ENCODE data around the gene SP2.

The SP2 gene

DNA sequence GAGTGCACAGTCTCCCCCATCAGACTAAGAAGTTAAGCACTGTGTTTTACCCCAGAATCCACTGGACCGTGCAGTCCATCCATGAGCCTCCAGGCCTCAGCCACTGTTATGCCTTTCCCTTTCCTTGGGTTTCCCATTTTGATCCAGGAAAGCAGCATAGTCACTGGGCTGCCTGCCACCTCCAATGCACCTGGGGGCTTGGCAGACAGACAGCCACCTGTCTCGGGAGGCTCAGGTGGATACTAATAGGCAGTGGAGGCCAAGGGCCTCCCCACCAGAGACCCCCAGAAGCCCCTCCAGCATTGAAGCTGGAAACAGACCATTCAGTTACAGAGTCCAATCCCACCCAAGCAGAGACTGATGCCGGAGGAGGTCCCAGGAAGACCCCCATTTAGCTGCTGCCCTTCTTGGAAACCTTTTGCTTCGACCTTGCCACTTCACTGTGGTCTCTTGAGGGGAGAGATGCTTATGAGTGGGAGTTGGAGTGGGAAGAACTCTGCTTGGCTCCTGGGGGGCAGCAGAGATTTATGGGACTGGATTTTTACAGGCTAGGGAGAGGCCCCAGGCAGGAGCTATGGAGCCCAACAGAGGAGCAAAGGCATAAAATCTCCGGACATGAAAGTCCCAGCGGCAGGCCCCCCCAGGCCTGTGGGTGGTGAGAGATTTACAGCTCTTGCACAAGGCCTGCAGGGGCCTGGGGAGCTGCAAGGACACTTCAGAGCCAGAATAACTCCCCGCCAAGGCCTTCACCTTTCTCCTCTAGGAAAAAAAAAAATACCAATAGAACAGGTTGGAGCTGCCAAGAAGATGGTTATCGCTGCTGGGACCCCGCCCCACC is 12.2 kb upstream of the SP2 start:
- Histone ChIP-seq H4K8ac (ENCODE audit: low read depth, low read length) (no peak overlapping the region), H3K36me3 (replicated peaks in 1 of 2; ENCODE audit: control insufficient read depth in 2 of 2, insufficient read depth in 2 of 2, low read length in 2 of 2) (no peaks in the 10 kb centered on the region), H3K4me2 (ENCODE audit: insufficient read depth, low read length, poor library complexity, severe bottlenecking) (no peak overlapping the region), H3K9ac (ENCODE audit: low read depth, low read length, poor library complexity) (no peak overlapping the region), H4K91ac (ENCODE audit: low read depth, low read length, poor library complexity) (no peak overlapping the region), H3K18ac (ENCODE audit: low read length) (no peak overlapping the region), H3K79me1 (ENCODE audit: low read depth, low read length) (no peaks in the 10 kb centered on the region), H3K23ac (ENCODE audit: low read depth, low read length, poor library complexity) (peak overlapping the region; percentile 71), H2BK120ac (ENCODE audit: low read depth, low read length) (no peak overlapping the region), H3K4ac (ENCODE audit: low read length) (no peak overlapping the region), H3K4me3 (ENCODE audit: low read length in 2 of 2) (no peak overlapping the region), H2AK5ac (ENCODE audit: low read depth, low read length) (peak overlapping the region; percentile 87), H2AFZ (ENCODE audit: low read length) (no peak overlapping the region), H2BK5ac (ENCODE audit: low read length) (no peak overlapping the region), H3K14ac (ENCODE audit: low read length) (no peak overlapping the region), H2BK12ac (ENCODE audit: low read length) (no peak overlapping the region), H3K27ac (replicated peaks; ENCODE audit: low read length) (no peak overlapping the region), H3K4me1 (ENCODE audit: control insufficient read depth in 2 of 2, insufficient read depth in 1 of 2, low read depth in 1 of 2, low read length in 2 of 2) (peaks cover 0 to 8% of the 10 kb centered on the region in 2 donors), H3K9me3 (replicated peaks in 1 of 2; ENCODE audit: control insufficient read depth in 2 of 2, insufficient read depth in 1 of 2, low read depth in 1 of 2, low read length in 2 of 2) (no peaks in the 10 kb centered on the region), H2BK15ac (ENCODE audit: low read length) (no peak overlapping the region), H3K27me3 (ENCODE audit: control insufficient read depth in 3 of 3, insufficient read depth in 3 of 3, low read depth in 1 of 3, low read length in 3 of 3) (peaks cover 0 to 62% (median 0%) of the 10 kb centered on the region in 3 experiments)
- WGBS, 2 donors (ENCODE audit: extremely low coverage in 2 of 2, insufficient read length in 2 of 2, insufficient replicate concordance in 1 of 2) = no CpG with 5 or more reads among the region's 9 CpGs
- no peak for DNase-seq (ENCODE audit: low spot score)

DNA sequence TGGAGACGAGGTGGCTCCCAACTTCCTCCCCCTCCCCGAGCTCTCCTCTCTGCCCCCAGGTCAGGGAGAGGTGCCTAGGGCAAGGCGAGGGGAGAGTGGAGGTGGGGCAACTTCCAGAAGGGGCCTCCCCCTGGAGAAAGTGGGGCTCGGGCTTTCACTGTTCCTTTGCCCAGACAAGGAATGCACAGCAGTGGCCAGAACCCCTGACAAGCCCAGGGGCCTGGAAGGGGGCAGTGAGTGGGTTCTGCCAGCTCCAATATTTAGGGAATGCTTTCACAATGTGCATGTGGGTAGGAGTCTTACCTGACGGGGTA is 11.7 kb upstream of the SP2 start:
- WGBS, 2 donors (ENCODE audit: extremely low coverage in 2 of 2, insufficient read length in 2 of 2, insufficient replicate concordance in 1 of 2) = no CpG with 5 or more reads among the region's 5 CpGs
- Histone ChIP-seq H3K18ac (ENCODE audit: low read length) (no peak overlapping the region), H3K79me1 (ENCODE audit: low read depth, low read length) (no peaks in the 10 kb centered on the region), H3K4me3 (ENCODE audit: low read length in 2 of 2) (no peak overlapping the region), H2AFZ (ENCODE audit: low read length) (no peak overlapping the region), H2BK12ac (ENCODE audit: low read length) (no peak overlapping the region), H3K9me3 (replicated peaks in 1 of 2; ENCODE audit: control insufficient read depth in 2 of 2, insufficient read depth in 1 of 2, low read depth in 1 of 2, low read length in 2 of 2) (no peaks in the 10 kb centered on the region), H3K27ac (replicated peaks; ENCODE audit: low read length) (no peak overlapping the region), H2AK5ac (ENCODE audit: low read depth, low read length) (peak overlapping the region; percentile 87), H2BK15ac (ENCODE audit: low read length) (no peak overlapping the region), H3K4me2 (ENCODE audit: insufficient read depth, low read length, poor library complexity, severe bottlenecking) (no peak overlapping the region), H3K36me3 (replicated peaks in 1 of 2; ENCODE audit: control insufficient read depth in 2 of 2, insufficient read depth in 2 of 2, low read length in 2 of 2) (no peaks in the 10 kb centered on the region), H3K4ac (ENCODE audit: low read length) (no peak overlapping the region), H2BK5ac (ENCODE audit: low read length) (no peak overlapping the region), H3K9ac (ENCODE audit: low read depth, low read length, poor library complexity) (no peak overlapping the region), H3K14ac (ENCODE audit: low read length) (no peak overlapping the region), H4K8ac (ENCODE audit: low read depth, low read length) (no peak overlapping the region), H3K4me1 (ENCODE audit: control insufficient read depth in 2 of 2, insufficient read depth in 1 of 2, low read depth in 1 of 2, low read length in 2 of 2) (peaks cover 0 to 8% of the 10 kb centered on the region in 2 donors), H3K23ac (ENCODE audit: low read depth, low read length, poor library complexity) (no peak overlapping the region), H2BK120ac (ENCODE audit: low read depth, low read length) (no peak overlapping the region), H4K91ac (ENCODE audit: low read depth, low read length, poor library complexity) (no peak overlapping the region), H3K27me3 (ENCODE audit: control insufficient read depth in 3 of 3, insufficient read depth in 3 of 3, low read depth in 1 of 3, low read length in 3 of 3) (peaks cover 0 to 57% (median 0%) of the 10 kb centered on the region in 3 experiments)
- DNase-seq (ENCODE audit: low spot score) = no peak

GRCh38 chr17:47884905-47885730 is 10.9 kb upstream of the SP2 start:
- H3K9ac ChIP-seq (ENCODE audit: low read depth, low read length, poor library complexity) = no peak overlapping the region
- H3K9me3 ChIP-seq (replicated peaks in 1 of 2; ENCODE audit: control insufficient read depth in 2 of 2, insufficient read depth in 1 of 2, low read depth in 1 of 2, low read length in 2 of 2) = no peaks in the 10 kb centered on the region
- H3K79me1 ChIP-seq (ENCODE audit: low read depth, low read length) = no peaks in the 10 kb centered on the region

GRCh38 chr17:47888293-47888692 is 7.7 kb upstream of the SP2 start:
- peaks cover 0 to 8% of the 10 kb centered on the region in 2 donors for H3K4me1 ChIP-seq (ENCODE audit: control insufficient read depth in 2 of 2, insufficient read depth in 1 of 2, low read depth in 1 of 2, low read length in 2 of 2)
- H3K36me3 ChIP-seq (replicated peaks in 1 of 2; ENCODE audit: control insufficient read depth in 2 of 2, insufficient read depth in 2 of 2, low read length in 2 of 2) = no peaks in the 10 kb centered on the region
- H3K4me3 ChIP-seq (ENCODE audit: low read length in 2 of 2) = no peak overlapping the region
- H3K23ac ChIP-seq (ENCODE audit: low read depth, low read length, poor library complexity) = no peak overlapping the region
- no peak overlapping the region for H2AK5ac ChIP-seq (ENCODE audit: low read depth, low read length)
- no peak overlapping the region for H2BK5ac ChIP-seq (ENCODE audit: low read length)
- H2BK12ac ChIP-seq (ENCODE audit: low read length) = no peak overlapping the region
- H4K8ac ChIP-seq (ENCODE audit: low read depth, low read length) = no peak overlapping the region
- H3K4me2 ChIP-seq (ENCODE audit: insufficient read depth, low read length, poor library complexity, severe bottlenecking) = no peak overlapping the region
- no peak for DNase-seq (ENCODE audit: low spot score)
- H3K27me3 ChIP-seq (ENCODE audit: control insufficient read depth in 3 of 3, insufficient read depth in 3 of 3, low read depth in 1 of 3, low read length in 3 of 3) = peaks cover 0 to 25% (median 0%) of the 10 kb centered on the region in 3 experiments
- H2AFZ ChIP-seq (ENCODE audit: low read length) = no peak overlapping the region
- no peaks in the 10 kb centered on the region for H3K9me3 ChIP-seq (replicated peaks in 1 of 2; ENCODE audit: control insufficient read depth in 2 of 2, insufficient read depth in 1 of 2, low read depth in 1 of 2, low read length in 2 of 2)
- H4K91ac ChIP-seq (ENCODE audit: low read depth, low read length, poor library complexity) = no peak overlapping the region
- H2BK15ac ChIP-seq (ENCODE audit: low read length) = no peak overlapping the region
- H2BK120ac ChIP-seq (ENCODE audit: low read depth, low read length) = no peak overlapping the region
- H3K79me1 ChIP-seq (ENCODE audit: low read depth, low read length) = no peaks in the 10 kb centered on the region
- no CpG with 5 or more reads among the region's 6 CpGs for WGBS, 2 donors (ENCODE audit: extremely low coverage in 2 of 2, insufficient read length in 2 of 2, insufficient replicate concordance in 1 of 2)
- no peak overlapping the region for H3K14ac ChIP-seq (ENCODE audit: low read length)
- H3K27ac ChIP-seq (replicated peaks; ENCODE audit: low read length) = no peak overlapping the region
- H3K18ac ChIP-seq (ENCODE audit: low read length) = no peak overlapping the region
- no peak overlapping the region for H3K4ac ChIP-seq (ENCODE audit: low read length)
- H3K9ac ChIP-seq (ENCODE audit: low read depth, low read length, poor library complexity) = no peak overlapping the region

More at GRCh38 chr17:47884905-47885730, 10.9 kb upstream of the SP2 start:
- WGBS, 2 donors (ENCODE audit: extremely low coverage in 2 of 2, insufficient read length in 2 of 2, insufficient replicate concordance in 1 of 2) = no CpG with 5 or more reads among the region's 11 CpGs
- H3K18ac ChIP-seq (ENCODE audit: low read length) = peak overlapping the region; percentile 51
- peak overlapping the region; percentile 37 for H3K23ac ChIP-seq (ENCODE audit: low read depth, low read length, poor library complexity)
- no peak overlapping the region for H3K14ac ChIP-seq (ENCODE audit: low read length)
- no peaks in the 10 kb centered on the region for H3K36me3 ChIP-seq (replicated peaks in 1 of 2; ENCODE audit: control insufficient read depth in 2 of 2, insufficient read depth in 2 of 2, low read length in 2 of 2)
- H4K91ac ChIP-seq (ENCODE audit: low read depth, low read length, poor library complexity) = no peak overlapping the region
- no peak overlapping the region for H2BK5ac ChIP-seq (ENCODE audit: low read length)
- peak overlapping the region; percentile 89 for H2AK5ac ChIP-seq (ENCODE audit: low read depth, low read length)
- peak overlapping the region; percentile 81 for H2BK12ac ChIP-seq (ENCODE audit: low read length)
- H3K27me3 ChIP-seq (ENCODE audit: control insufficient read depth in 3 of 3, insufficient read depth in 3 of 3, low read depth in 1 of 3, low read length in 3 of 3) = peaks cover 0 to 50% (median 0%) of the 10 kb centered on the region in 3 experiments
- H3K4ac ChIP-seq (ENCODE audit: low read length) = peak overlapping the region; percentile 17
- peaks cover 0 to 8% of the 10 kb centered on the region in 2 donors for H3K4me1 ChIP-seq (ENCODE audit: control insufficient read depth in 2 of 2, insufficient read depth in 1 of 2, low read depth in 1 of 2, low read length in 2 of 2)
- H2AFZ ChIP-seq (ENCODE audit: low read length) = peak overlapping the region; percentile 38
- no peak overlapping the region for H3K4me3 ChIP-seq (ENCODE audit: low read length in 2 of 2)
- H3K27ac ChIP-seq (replicated peaks; ENCODE audit: low read length) = no peak overlapping the region
- DNase-seq (ENCODE audit: low spot score) = no peak
- H2BK15ac ChIP-seq (ENCODE audit: low read length) = no peak overlapping the region
- no peak overlapping the region for H3K4me2 ChIP-seq (ENCODE audit: insufficient read depth, low read length, poor library complexity, severe bottlenecking)
- no peak overlapping the region for H2BK120ac ChIP-seq (ENCODE audit: low read depth, low read length)
- H4K8ac ChIP-seq (ENCODE audit: low read depth, low read length) = no peak overlapping the region
